Kasumi-1 (cell line): Measurements from ENCODE around the gene IL5.
"Not testable (repeated sequence)": the region's sequence is repeated elsewhere in the genome, so short reads cannot be mapped to it uniquely, and the experiment has no call there.

Experiments used
- DNase-seq, 2 experiments: peaks; one replicate each; lab custom pipeline; 2025; lab: John Stamatoyannopoulos, UW

The IL5 gene

DNA sequence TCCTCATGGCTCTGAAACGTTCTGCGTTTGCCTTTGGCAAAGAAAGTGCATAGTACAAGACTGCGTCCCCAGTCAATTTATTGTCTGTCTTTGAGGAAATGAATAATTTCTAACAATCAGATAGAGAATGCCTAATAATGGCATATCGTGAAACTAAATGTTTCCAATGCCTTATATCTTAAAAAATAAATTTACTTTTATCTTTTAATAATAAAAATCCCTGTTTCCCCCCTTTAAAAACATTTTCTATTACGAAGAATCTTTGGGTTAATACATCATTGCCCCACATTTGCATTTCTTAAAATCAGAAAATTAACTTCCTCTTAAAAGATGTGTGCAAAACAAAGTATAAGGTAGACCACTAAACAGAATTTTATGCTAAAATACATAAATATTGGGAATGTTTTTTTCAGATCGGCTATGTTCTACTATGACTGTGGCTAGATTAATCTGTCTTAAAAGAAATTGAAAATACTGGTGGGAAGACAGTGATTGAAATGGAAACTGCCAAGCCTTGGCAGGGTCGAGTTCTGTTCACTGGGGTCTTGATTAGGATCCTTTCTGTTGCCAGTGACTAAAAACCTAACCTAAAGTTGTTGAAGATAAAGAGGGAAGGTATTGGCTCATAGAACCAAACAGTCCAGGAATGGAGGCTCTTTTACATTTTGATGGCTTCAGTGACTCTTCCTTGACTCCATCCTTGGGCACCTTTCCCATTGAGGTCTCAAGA lies at the start of gene IL5:
TSS of gene IL5 (minus strand) at position 51 of the 730 bp plus-strand sequence. CDS start at position 7, 44 bp downstream.
- no peak for DNase-seq

DNA sequence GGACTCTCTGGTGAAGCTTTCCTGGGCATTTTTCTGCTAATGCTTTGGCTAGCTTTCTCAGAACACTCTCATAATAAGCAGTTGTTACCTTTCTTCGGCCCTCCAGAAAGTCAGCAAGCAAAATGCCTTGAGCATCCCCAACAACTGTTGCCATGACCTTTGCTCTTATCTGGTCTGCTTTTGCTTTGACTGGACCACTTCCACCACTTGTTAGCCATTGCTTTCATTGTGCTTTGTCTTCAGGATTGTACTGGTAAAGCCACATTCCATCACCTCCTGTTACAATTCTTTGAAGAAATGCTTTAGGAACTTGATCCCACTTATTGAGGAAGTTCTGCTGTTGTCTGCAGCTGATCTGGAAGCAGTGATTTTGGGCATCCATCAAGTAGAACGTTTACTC lies 49.2 kb upstream of the IL5 start:
- DNase-seq: no peak

DNA sequence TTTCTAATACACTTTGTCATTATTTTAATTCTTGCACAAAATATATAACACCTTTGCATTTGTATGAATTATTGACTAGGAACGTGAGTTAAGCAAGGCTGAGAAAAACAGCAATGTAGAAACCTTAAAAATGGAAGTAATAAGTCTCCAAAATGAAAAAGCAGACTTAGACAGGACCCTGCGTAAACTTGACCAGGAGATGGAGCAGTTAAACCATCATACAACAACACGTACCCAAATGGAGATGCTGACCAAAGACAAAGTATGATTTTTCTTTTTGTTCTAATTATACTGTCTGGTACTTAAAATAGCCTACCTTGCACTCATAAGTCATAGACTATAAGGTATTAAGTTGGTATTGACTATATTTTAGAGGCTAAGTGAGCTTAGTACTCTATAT lies 47.8 kb upstream of the IL5 start:
- DNase-seq: peak; percentile 3 to 11

DNA sequence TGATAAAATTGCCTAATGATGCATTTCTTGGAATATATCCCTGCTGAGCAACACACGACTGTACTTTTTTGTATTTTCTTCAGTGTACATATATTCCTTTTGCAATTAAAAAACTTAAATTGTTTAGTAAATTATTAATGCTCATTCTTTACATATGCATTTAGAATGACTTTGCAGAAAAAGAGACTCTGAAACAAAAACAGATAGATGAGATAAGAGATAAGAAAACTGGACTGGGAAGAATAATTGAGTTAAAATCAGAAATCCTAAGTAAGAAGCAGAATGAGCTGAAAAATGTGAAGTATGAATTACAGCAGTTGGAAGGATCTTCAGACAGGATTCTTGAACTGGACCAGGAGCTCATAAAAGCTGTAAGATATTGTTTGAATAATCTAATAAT lies 46.1 kb upstream of the IL5 start:
- no peak for DNase-seq

DNA sequence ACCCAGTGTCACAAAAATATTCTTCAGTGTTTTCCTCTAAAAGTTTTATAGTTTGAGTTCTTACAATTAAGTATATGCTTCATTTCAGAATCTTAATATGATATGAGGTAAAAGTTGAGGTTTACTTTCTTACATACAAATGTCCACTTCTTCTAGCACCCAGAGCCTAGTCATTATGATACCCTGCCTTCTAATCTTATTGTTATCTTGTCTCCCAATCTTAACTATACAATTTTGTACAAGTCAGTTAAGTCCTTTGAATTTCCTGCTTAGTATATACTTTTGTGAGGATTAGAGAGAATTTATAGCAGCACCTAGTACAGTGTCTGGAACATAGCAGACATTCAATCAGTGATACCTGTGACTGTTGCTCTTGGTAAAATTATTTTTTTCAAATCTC lies 42.7 kb upstream of the IL5 start:
- DNase-seq: no peak

DNA sequence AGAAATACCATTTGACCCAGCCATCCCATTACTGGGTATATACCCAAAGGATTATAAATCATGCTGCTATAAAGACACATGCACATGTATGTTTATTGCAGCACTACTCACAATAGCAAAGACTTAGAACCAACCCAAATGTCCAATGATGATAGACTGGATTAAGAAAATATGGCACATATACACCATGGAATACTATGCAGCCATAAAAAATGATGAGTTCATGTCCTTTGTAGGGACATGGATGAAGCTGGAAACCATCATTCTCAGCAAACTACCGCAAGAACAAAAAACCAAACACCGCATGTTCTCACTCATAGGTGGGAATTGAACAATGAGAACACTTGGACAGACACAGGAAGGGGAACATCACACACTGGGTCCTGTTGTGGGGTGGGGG lies 41.2 kb upstream of the IL5 start:
- DNase-seq: not testable (repeated sequence)

DNA sequence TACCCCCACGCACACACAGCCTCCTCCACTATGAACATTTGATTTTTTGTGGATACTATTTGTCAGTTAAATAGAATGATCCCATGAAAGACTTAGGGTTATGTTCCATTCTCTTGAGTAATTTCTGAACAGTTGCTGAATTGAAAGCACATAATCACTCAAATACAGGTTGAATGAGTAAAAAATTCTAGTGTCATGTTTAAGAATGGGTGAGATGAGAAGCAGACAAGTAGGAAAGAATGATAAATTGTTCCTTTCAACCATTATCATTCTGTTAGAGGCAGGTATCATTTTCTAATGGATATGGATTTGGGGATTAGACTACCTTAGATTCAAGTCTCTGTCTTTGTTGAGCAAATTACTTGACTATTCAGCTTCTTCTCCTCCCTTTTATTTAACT lies 32.8 kb upstream of the IL5 start:
- no peak for DNase-seq

DNA sequence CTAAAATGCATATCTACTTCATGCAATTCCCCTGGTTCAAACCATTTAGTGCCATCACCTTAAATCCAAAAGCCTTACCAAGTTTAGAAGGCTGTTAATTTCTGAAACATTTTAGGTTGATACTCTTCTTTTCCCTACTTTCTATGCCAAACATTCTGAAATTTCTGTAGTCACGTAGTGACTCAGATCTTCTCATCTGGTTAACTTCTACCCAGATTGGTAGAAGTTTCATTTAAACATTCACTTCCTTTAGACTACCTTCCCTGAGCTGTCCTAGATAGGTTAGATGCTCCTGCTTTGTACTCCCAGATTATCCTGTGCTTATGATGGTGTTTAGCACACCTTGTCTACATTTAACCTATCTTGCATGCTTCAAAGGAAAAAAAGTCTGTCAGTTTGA lies 23.3 kb upstream of the IL5 start:
- no peak for DNase-seq

DNA sequence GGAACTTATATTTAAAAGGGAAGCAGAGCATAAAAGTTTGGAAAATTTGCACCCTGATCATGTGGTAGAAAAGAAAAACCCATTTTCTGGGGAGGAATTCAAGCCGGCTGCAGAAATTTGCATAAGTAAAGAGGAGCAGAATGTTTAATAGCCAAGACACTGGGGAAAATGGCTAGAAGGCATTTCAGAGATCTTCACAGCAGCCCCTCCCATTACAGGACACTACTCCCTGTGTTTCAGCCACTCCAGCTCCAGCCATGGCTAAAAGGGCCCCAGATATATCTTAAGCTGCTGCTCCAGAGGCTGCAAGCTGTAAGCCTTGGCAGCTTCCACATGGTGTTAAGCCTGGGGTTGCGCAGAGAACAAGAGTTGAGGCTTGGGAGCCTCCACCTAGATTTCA lies 21.2 kb upstream of the IL5 start:
- DNase-seq: not testable (repeated sequence)

DNA sequence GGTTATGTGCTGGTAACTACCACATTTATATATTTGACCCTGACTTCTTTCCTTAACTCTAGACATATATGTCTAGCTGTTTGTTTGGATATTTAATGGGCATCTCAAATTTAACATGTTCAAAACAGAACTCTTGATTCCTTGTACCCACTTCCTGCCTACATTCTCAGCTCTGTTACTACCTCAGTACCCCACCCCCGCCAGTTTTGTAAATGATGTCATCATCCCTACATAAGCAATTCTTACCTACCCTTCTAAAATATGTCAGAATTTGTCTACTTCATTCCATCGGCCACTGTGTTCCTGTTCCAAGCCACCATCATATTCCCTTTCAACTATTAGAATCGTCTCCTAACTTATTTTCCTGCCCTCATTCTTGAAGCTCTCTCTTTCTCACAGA lies 18.3 kb upstream of the IL5 start:
- no peak for DNase-seq

DNA sequence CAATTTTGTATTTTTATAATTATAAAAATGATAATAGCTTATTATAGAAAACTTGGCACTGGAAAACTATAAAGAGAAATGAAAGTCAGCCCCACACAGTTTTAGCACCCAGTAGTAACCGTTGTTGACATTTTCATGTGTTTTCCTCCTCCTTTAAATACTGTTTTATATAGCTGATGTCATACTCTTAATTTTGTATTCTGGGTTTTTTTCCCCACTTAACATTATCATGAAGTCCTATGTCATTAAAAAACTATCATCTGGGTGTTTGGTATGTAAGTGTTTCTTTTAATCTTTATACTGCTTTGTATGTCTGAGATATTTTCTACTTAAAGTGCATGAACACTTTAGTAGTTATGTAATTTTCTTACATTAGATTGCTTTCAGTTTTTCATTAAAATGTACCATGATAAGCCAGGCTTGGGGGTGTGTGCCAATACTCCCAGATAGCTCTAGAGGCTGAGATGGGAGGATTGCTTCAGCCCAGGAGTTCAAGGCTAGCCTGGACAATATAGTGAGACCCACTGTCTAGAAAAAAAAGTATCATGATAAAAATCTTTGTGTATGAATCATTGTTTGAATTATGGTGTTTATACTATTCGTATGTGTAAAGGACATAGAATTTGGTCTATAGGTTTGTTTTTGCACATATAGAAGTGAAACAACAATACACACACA lies 16.2 kb upstream of the IL5 start:
- no peak for DNase-seq

DNA sequence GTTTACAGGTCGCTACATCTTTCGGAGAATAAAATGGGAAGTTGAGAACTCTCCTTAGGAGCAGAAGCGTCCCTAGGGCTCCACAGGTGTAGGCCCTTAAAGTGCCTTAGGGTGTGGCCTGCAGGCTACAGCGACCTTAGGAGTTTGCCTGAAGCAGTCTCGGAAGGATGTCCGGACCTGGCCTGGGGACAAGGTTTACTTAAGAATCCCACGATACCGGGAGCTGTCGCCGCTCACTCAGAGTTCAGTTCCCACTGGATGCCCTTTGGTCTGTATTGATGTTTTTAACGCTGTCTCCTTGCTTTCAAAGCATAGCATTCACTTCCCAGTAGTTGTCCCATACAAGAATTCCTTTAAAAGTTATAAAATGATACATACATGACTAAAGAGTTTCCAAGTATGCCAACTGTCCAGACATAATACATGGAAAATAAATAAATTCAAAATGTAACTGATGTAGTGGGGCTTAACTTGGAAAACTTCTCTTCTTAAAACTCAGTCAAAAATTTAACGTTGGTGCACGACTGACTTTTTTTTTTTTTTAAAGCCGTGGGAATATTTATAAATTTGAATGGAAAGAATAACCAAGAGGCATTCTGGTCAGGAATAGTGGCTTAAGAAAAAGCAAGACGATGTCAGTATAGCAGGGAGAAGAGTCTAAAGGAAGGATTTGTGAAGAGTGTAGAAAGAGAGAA lies 14.3 kb upstream of the IL5 start:
- peak in 1 of 2 experiments; percentile 37 for DNase-seq

DNA sequence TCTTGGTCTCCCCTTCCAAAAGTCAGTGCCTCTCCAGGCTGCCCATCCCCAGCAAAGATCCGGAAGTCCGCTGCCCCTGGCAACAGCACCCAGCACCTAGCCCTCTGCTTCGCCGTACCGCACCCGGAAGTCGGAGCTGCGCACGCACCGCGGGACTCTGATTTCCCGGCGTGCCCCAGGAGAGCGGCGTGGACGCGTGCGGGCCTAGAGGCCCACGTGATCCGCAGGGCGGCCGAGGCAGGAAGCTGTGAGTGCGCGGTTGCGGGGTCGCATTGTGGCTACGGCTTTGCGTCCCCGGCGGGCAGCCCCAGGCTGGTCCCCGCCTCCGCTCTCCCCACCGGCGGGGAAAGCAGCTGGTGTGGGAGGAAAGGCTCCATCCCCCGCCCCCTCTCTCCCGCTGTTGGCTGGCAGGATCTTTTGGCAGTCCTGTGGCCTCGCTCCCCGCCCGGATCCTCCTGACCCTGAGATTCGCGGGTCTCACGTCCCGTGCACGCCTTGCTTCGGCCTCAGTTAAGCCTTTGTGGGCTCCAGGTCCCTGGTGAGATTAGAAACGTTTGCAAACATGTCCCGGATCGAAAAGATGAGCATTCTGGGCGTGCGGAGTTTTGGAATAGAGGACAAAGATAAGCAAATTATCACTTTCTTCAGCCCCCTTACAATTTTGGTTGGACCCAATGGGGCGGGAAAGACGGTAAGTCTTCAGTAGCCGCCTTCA lies 13.6 kb upstream of the IL5 start, which contains the start of gene RAD50:
TSS of gene RAD50 (plus strand) at position 215 of the 715 bp plus-strand sequence. CDS start at position 563, 348 bp downstream.
- peak; percentile 78 to 87 for DNase-seq

DNA sequence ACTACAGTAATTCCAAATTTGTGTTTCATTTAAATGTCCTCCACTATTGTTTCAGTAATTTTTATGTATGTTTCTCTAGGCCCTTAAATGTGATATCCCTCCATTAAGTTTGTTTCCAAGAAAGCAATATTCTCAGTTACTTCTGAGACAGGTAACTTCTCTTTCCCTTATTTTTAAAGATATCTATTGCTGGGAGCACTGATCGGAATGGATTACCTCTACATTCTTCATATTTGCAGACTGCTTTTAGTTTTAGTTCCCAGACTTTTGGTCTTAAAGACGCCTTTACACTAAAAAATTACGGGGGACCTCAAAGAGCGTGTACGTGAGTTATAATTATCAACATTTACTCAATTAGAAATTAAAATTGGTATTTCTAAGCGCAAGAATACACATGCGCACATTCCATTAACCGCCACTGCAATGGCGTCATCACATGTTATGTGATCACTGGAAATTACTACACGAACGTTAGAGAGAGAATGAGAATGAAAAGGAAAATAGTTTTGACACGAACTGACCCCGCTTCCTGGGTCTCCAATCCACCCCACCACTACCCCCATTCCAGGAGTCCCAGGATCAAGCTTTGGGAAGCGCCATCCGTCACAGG lies 12.9 kb upstream of the IL5 start:
- DNase-seq: no peak

DNA sequence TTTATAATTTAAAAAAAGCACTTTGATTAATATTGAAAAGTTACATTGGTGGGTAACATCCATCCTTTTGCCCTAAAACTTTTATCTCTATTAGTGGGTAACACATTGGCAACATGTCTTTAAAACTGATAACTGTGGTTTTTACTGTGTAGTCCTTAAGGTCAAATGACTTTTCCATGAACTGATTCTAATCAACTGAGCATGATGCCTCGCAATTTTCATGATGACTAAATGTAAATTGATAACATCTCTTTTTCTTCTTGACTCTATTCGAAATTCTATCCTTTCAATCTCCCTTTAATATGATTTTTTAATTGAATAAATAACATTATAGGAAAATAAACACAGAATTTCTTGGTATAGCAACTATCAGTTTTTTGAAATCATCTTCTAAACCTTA lies 6.3 kb upstream of the IL5 start:
- DNase-seq: no peak

DNA sequence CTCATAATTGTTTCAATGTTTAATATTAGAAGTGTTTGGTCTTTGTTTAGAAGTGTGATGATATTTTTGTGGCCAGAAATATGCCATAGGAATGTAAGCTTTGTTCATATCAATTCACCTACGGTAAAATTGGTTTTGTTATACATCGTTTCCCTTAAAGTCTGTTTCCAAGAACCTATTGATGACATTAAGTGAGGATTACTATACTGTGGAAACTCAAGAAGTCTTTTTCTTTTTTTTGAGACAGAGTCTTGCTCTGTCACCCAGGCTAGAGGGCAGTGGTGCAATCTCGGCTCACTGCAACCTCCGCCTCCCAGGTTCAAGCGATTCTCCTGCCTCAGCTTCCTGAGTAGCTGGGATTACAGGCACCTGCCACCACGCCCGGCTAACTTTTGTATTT lies 5.5 kb upstream of the IL5 start:
- DNase-seq: not testable (repeated sequence)

DNA sequence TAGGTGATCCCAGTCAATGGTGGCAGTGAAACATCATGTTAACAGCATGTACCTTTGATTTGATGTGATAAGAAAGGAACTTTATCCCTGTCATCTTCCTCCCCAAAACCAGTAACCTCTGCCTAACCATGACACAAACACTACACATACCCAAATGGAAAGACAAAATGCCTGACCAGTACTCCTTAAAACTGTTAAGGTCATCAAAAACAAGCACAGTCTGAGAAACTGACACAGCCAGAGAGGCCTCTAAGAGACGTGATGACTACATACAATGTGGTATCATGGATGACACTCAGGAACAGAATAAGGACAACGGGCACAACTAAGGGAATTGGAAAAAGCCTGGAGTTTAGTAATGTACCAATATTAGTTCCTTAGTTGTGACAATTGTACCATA lies 3.9 kb upstream of the IL5 start:
- DNase-seq: no peak

DNA sequence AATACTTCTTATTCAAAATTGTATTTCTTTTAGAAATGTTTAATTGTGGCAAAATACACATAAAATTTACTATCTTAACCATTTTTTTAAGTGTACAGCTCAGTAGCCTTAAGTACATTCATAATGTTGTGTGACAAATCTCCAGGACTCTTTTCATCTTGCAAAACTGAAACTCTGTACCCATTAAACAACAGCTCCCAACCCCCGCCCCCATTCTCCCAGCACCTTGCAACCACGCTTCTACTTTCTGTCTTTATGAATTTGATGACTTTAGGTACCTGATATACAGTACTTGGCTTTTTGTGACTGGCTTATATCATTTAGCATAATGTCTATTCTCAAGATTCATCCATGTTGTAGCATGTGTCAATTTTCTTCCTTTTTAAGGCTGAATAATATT lies 2.8 kb upstream of the IL5 start:
- no peak for DNase-seq

DNA sequence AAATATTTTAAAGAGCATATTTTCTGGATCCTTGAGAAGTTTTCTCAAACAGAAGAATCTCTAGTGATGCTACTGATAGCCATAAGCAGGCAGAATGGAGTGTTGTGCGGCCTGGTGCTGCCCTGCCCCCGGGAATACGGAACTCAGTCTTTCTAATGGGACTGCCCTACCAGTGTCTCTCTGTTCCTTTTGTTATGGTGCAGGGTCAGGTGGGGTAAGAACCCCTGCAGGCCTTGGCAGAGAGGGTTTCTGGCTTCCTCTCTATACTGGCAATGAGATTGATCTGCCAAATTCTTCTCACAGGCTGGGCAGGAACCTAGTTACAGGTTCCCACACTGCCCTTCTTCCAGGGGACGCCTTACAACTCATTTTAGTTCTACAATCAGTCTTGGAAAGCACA lies 2.6 kb downstream of the IL5 start:
- DNase-seq: no peak

DNA sequence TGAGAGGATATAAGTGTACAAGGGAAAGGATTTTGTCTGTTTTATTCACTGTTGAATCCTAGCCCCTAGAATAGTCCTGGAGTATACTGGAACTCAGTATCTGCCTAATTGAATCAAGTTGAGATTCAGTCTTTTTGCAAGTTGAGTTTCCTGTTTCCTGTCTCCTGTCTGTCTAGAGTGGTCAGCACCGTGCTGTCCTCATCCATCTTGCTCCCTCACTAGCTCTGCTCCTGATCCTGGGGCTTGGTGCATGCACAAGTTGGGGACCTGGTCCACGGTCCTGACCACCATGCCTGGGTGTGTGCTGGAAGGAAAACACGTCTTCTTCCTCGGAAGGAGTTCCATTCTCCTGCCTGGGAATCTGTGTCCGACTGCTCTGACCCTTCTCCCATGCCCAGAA lies 3.2 kb downstream of the IL5 start:
- no peak for DNase-seq

DNA sequence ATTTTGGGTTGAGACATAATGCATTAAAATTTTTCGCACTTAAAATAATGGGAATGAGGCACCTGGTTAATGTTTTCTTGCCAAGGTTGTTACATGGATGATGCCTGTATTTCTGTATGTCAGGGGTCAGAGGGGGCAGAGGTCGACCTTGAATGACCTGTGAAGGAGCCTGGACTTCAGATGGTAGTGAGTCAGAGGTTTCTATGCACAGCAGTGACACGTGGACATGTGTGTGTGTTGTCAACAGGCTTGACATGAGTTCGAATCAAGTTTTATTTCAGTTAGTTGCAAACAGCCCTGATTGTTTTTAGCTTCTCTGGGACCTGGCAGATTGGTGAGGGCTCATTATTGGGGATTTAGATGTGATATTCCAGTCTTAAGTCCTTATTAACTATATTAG lies 3.6 kb downstream of the IL5 start:
- no peak for DNase-seq

DNA sequence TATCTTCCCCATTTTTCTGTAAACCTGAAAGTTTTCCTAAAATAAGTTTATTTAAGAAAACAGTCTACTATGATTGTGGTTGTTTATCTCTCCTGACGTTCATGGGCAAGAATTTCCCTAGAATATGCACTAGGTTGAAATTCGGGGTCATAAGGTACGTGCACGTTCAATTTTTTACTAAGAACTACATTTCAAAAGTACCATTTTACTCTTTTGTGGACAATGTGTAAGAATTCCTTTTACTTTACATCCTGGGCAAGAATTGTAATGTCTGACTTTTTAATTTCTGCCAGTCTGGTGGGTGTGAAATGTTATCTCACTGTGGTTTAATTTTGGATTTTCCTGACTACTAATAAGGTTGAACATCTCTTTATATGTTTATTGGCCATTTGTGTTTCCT lies 12.4 kb downstream of the IL5 start:
- DNase-seq: no peak
